IMR-90 (cell line): ENCODE results near the gene SUPT3H.

Experiments
- CHD1 ChIP-seq: IDR thresholded peaks from 2 replicates; pipeline ENCODE4 v1.6.1; 2012; ENCODE audit warnings: low read depth, low read length, improper control_type of control experiment
- MAFK ChIP-seq: IDR thresholded peaks from 2 replicates; pipeline ENCODE4 v1.6.1; 2012; ENCODE audit warnings: low read depth, low read length, improper control_type of control experiment
- MXI1 ChIP-seq: IDR thresholded peaks from 2 replicates; pipeline ENCODE4 v1.6.1; 2012; ENCODE audit warnings: low read depth, mild to moderate bottlenecking, low read length, moderate library complexity, borderline replicate concordance
- POLR2A ChIP-seq: IDR thresholded peaks from 2 replicates; pipeline ENCODE4 v1.6.1; 2012; ENCODE audit warnings: mild to moderate bottlenecking, low read depth, low read length
- RAD21 ChIP-seq: IDR thresholded peaks from 2 replicates; pipeline ENCODE4 v1.6.1; 2012; ENCODE audit warnings: low read length, improper control_type of control experiment
- TF ChIP-seq, protein P1 (sequence below): conservative IDR thresholded peaks from 2 replicates; pipeline ENCODE4 v1.5.1; 2012; ENCODE audit warnings: mild to moderate bottlenecking, low read depth, low read length, improper control_type of control experiment
- TF ChIP-seq, protein P2 (sequence below): fragments of 150-350 bp; IDR thresholded peaks from 2 replicates; pipeline ENCODE4 v1.6.1; 2017; ENCODE audit warnings: mild to moderate bottlenecking, antibody characterized with exemption, low read length, low read depth

DNA sequence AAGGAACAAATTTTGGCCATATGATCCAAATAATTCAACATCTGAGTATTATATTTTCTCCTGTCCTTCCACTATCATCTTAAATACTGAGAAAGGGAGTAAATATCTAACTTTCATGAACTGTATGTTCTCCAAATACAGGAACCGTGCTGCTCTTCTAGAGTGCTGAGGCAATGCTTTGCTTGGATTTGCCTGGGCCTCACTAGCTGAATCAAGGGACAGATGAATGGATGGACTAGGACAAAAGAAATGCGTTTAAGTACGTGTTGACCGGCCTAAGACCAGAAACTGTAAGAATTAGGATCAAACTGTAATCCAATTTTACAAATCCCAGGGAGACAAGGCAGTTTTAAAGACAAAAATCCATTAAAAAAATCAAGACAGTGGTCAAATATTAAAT is 412.0 kb downstream of the SUPT3H start:
- TF ChIP-seq, protein P1, sequence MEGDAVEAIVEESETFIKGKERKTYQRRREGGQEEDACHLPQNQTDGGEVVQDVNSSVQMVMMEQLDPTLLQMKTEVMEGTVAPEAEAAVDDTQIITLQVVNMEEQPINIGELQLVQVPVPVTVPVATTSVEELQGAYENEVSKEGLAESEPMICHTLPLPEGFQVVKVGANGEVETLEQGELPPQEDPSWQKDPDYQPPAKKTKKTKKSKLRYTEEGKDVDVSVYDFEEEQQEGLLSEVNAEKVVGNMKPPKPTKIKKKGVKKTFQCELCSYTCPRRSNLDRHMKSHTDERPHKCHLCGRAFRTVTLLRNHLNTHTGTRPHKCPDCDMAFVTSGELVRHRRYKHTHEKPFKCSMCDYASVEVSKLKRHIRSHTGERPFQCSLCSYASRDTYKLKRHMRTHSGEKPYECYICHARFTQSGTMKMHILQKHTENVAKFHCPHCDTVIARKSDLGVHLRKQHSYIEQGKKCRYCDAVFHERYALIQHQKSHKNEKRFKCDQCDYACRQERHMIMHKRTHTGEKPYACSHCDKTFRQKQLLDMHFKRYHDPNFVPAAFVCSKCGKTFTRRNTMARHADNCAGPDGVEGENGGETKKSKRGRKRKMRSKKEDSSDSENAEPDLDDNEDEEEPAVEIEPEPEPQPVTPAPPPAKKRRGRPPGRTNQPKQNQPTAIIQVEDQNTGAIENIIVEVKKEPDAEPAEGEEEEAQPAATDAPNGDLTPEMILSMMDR = no peak
- no peak for TF ChIP-seq CHD1
- TF ChIP-seq MXI1 = no peak
- no peak for TF ChIP-seq RAD21
- no peak for TF ChIP-seq POLR2A
- TF ChIP-seq, protein P2, sequence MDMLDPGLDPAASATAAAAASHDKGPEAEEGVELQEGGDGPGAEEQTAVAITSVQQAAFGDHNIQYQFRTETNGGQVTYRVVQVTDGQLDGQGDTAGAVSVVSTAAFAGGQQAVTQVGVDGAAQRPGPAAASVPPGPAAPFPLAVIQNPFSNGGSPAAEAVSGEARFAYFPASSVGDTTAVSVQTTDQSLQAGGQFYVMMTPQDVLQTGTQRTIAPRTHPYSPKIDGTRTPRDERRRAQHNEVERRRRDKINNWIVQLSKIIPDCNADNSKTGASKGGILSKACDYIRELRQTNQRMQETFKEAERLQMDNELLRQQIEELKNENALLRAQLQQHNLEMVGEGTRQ = no peak
- no peak for TF ChIP-seq MAFK
